ENCODE data around the gene ITPRID1. TPM values are rescaled to one million over a fixed set of nuclear protein-coding genes. Genes with fewer than 3 reads are reported as not detected.
"Not testable (repeated sequence)": the region's sequence is repeated elsewhere in the genome, so short reads cannot be mapped to it uniquely, and the experiment has no call there.

Gene ITPRID1
- polyA plus RNA-seq, 6 donors from 2014 or later = not detected

- Mint-ChIP-seq H3K36me3 (no peaks in the 10 kb centered on the region), H3K4me1 (no peaks in the 10 kb centered on the region), H3K27ac (no peak overlapping the region), H3K9me3 (peaks cover 0 to 6% (median 0%) of the 10 kb centered on the region in 7 donors), H3K27me3 (no peaks in the 10 kb centered on the region), H3K4me3 (no peak overlapping the region)
- no peak for DNase-seq
- ATAC-seq (ENCODE audit: low read depth in 2 of 2) = no peak
These were observed 15.2 kb downstream of the ITPRID1 start for GRCh38 chr7:31529103-31529502.

GRCh38 chr7:31540651-31541185 lies 26.8 kb downstream of the ITPRID1 start:
- not testable (repeated sequence) for DNase-seq; H3K4me3 Mint-ChIP-seq; H3K27ac Mint-ChIP-seq; H3K4me1 Mint-ChIP-seq; ATAC-seq (ENCODE audit: low read depth in 2 of 2); H3K36me3 Mint-ChIP-seq; H3K27me3 Mint-ChIP-seq
- peaks cover 0 to 13% (median 4%) of the 10 kb centered on the region in 7 donors for H3K9me3 Mint-ChIP-seq

- ATAC-seq (ENCODE audit: low read depth in 2 of 2) (no peak), DNase-seq (no peak)
- Mint-ChIP-seq H3K4me3 (no peak overlapping the region), H3K27ac (no peak overlapping the region), H3K27me3 (no peaks in the 10 kb centered on the region), H3K36me3 (no peaks in the 10 kb centered on the region), H3K9me3 (peaks cover 0 to 5% (median 0%) of the 10 kb centered on the region in 7 donors), H3K4me1 (no peaks in the 10 kb centered on the region)
These were observed 31.7 kb downstream of the ITPRID1 start for GRCh38 chr7:31545549-31545948.

GRCh38 chr7:31549611-31550010 lies 35.7 kb downstream of the ITPRID1 start:
- no peaks in the 10 kb centered on the region for H3K4me1 Mint-ChIP-seq
- DNase-seq (no peak), ATAC-seq (ENCODE audit: low read depth in 2 of 2) (no peak)
- H3K27ac Mint-ChIP-seq = no peak overlapping the region
- no peaks in the 10 kb centered on the region for H3K36me3 Mint-ChIP-seq
- no peaks in the 10 kb centered on the region for H3K27me3 Mint-ChIP-seq
- peaks cover 0 to 5% (median 0%) of the 10 kb centered on the region in 7 donors for H3K9me3 Mint-ChIP-seq
- no peak overlapping the region for H3K4me3 Mint-ChIP-seq

GRCh38 chr7:31550432-31550831 lies 36.5 kb downstream of the ITPRID1 start:
- H3K27me3 Mint-ChIP-seq = no peaks in the 10 kb centered on the region
- DNase-seq (no peak), ATAC-seq (ENCODE audit: low read depth in 2 of 2) (no peak)
- H3K36me3 Mint-ChIP-seq = no peaks in the 10 kb centered on the region
- no peaks in the 10 kb centered on the region for H3K4me1 Mint-ChIP-seq
- no peak overlapping the region for H3K27ac Mint-ChIP-seq
- H3K9me3 Mint-ChIP-seq = peaks cover 0 to 2% (median 0%) of the 10 kb centered on the region in 7 donors
- H3K4me3 Mint-ChIP-seq = no peak overlapping the region

- H3K27ac Mint-ChIP-seq = no peak overlapping the region
- no peaks in the 10 kb centered on the region for H3K36me3 Mint-ChIP-seq
- peaks cover 0 to 2% (median 0%) of the 10 kb centered on the region in 7 donors for H3K9me3 Mint-ChIP-seq
- peaks cover 0 to 7% (median 0%) of the 10 kb centered on the region in 3 donors for H3K27me3 Mint-ChIP-seq
- ATAC-seq (ENCODE audit: low read depth in 2 of 2) = no peak
- H3K4me3 Mint-ChIP-seq = no peak overlapping the region
- H3K4me1 Mint-ChIP-seq = no peaks in the 10 kb centered on the region
- DNase-seq = no peak
These were observed 39.8 kb downstream of the ITPRID1 start for GRCh38 chr7:31553661-31554081.

- Mint-ChIP-seq H3K36me3 (no peaks in the 10 kb centered on the region), H3K4me3 (no peak overlapping the region), H3K27me3 (no peaks in the 10 kb centered on the region), H3K27ac (no peak overlapping the region), H3K9me3 (peaks cover 0 to 9% (median 0%) of the 10 kb centered on the region in 7 donors), H3K4me1 (no peaks in the 10 kb centered on the region)
- no peak for DNase-seq
- ATAC-seq (ENCODE audit: low read depth in 2 of 2) = no peak
These were observed 48.1 kb downstream of the ITPRID1 start for GRCh38 chr7:31562002-31562401.

GRCh38 chr7:31563522-31563921 lies 49.6 kb downstream of the ITPRID1 start:
- Mint-ChIP-seq H3K4me3 (no peak overlapping the region), H3K4me1 (no peaks in the 10 kb centered on the region), H3K27ac (peak overlapping the region in 1 of 6 donors; percentile 36), H3K36me3 (no peaks in the 10 kb centered on the region), H3K27me3 (no peaks in the 10 kb centered on the region), H3K9me3 (peaks cover 0 to 9% (median 3%) of the 10 kb centered on the region in 7 donors)
- no peak for DNase-seq
- no peak for ATAC-seq (ENCODE audit: low read depth in 2 of 2)

GRCh38 chr7:31563951-31564350 lies 50.1 kb downstream of the ITPRID1 start:
- H3K27me3 Mint-ChIP-seq = no peaks in the 10 kb centered on the region
- no peak overlapping the region for H3K27ac Mint-ChIP-seq
- H3K9me3 Mint-ChIP-seq = peaks cover 0 to 9% (median 3%) of the 10 kb centered on the region in 7 donors
- H3K4me1 Mint-ChIP-seq = no peaks in the 10 kb centered on the region
- peak overlapping the region in 1 of 8 donors; percentile 7 for H3K4me3 Mint-ChIP-seq
- no peak for DNase-seq
- ATAC-seq (ENCODE audit: low read depth in 2 of 2) = no peak
- H3K36me3 Mint-ChIP-seq = no peaks in the 10 kb centered on the region

GRCh38 chr7:31564661-31565060 lies 50.8 kb downstream of the ITPRID1 start:
- no peak overlapping the region for H3K4me3 Mint-ChIP-seq
- no peaks in the 10 kb centered on the region for H3K4me1 Mint-ChIP-seq
- no peaks in the 10 kb centered on the region for H3K27me3 Mint-ChIP-seq
- DNase-seq (no peak), ATAC-seq (ENCODE audit: low read depth in 2 of 2) (no peak)
- H3K9me3 Mint-ChIP-seq = peaks cover 0 to 9% (median 3%) of the 10 kb centered on the region in 7 donors
- H3K36me3 Mint-ChIP-seq = no peaks in the 10 kb centered on the region
- no peak overlapping the region for H3K27ac Mint-ChIP-seq

- ATAC-seq (ENCODE audit: low read depth in 2 of 2) (no peak), DNase-seq (no peak)
- Mint-ChIP-seq H3K27ac (no peak overlapping the region), H3K9me3 (peaks cover 0 to 5% (median 0%) of the 10 kb centered on the region in 7 donors), H3K4me1 (no peaks in the 10 kb centered on the region), H3K36me3 (no peaks in the 10 kb centered on the region), H3K4me3 (no peak overlapping the region), H3K27me3 (no peaks in the 10 kb centered on the region)
These were observed 55.6 kb downstream of the ITPRID1 start for GRCh38 chr7:31569528-31569927.

GRCh38 chr7:31583526-31583925 lies 69.6 kb downstream of the ITPRID1 start:
- H3K36me3 Mint-ChIP-seq = no peaks in the 10 kb centered on the region
- H3K4me3 Mint-ChIP-seq = no peak overlapping the region
- peaks cover 0 to 7% (median 2%) of the 10 kb centered on the region in 7 donors for H3K9me3 Mint-ChIP-seq
- no peaks in the 10 kb centered on the region for H3K4me1 Mint-ChIP-seq
- H3K27ac Mint-ChIP-seq = no peak overlapping the region
- H3K27me3 Mint-ChIP-seq = peaks cover 0 to 2% (median 0%) of the 10 kb centered on the region in 3 donors
- DNase-seq (no peak), ATAC-seq (ENCODE audit: low read depth in 2 of 2) (no peak)

- Mint-ChIP-seq H3K4me1 (no peaks in the 10 kb centered on the region), H3K27ac (no peak overlapping the region), H3K27me3 (no peaks in the 10 kb centered on the region), H3K36me3 (no peaks in the 10 kb centered on the region), H3K4me3 (no peak overlapping the region), H3K9me3 (peaks cover 0 to 9% (median 2%) of the 10 kb centered on the region in 7 donors)
- DNase-seq = no peak
- ATAC-seq (ENCODE audit: low read depth in 2 of 2) = no peak
These were observed 70.1 kb downstream of the ITPRID1 start for GRCh38 chr7:31583942-31584341.

GRCh38 chr7:31595390-31595789 lies 81.5 kb downstream of the ITPRID1 start:
- Mint-ChIP-seq H3K4me1 (no peaks in the 10 kb centered on the region), H3K4me3 (no peak overlapping the region), H3K27ac (no peak overlapping the region), H3K9me3 (peaks cover 0 to 11% (median 4%) of the 10 kb centered on the region in 7 donors), H3K36me3 (no peaks in the 10 kb centered on the region), H3K27me3 (no peaks in the 10 kb centered on the region)
- no peak for ATAC-seq (ENCODE audit: low read depth in 2 of 2)
- no peak for DNase-seq
